Upper lobe of right lung (tissue), 1 donor: ENCODE results near the gene CBFA2T3. TPM values are rescaled to one million over a fixed set of nuclear protein-coding genes. Genes with fewer than 3 reads are reported as not detected.

ENCODE experiments used
- ATAC-seq: fragments of 200-7000 bp; cut with Tn5 transposase; one replicate; pipeline ENCODE4 v1.9.1; 2020; ENCODE audit warnings: mild to moderate bottlenecking, moderate library complexity
- DNase-seq: peaks from one replicate; pipeline ENCODE4 v3.0.0-alpha.2; 2020
- H3K27ac ChIP-seq: fragments of 200-600 bp; one replicate; pipeline ENCODE4 v1.8.0; 2022
- H3K27me3 ChIP-seq: fragments of 200-600 bp; one replicate; pipeline ENCODE4 v1.8.0; 2022; ENCODE audit warnings: mild to moderate bottlenecking
- H3K36me3 ChIP-seq: fragments of 200-600 bp; one replicate; pipeline ENCODE4 v1.8.0; 2022
- H3K4me1 ChIP-seq: fragments of 200-600 bp; one replicate; pipeline ENCODE4 v1.8.0; 2022
- H3K4me3 ChIP-seq: fragments of 200-600 bp; one replicate; pipeline ENCODE4 v1.8.0; 2022; ENCODE audit warnings: mild to moderate bottlenecking
- H3K9me3 ChIP-seq: fragments of 200-600 bp; one replicate; pipeline ENCODE4 v1.8.0; 2022
- intact Hi-C: fragments of 100-400 bp; cut with DNase I; formaldehyde crosslinking; loops from one replicate; pipeline ENCODE4 v1.11.0; 2022
- total RNA-seq: library from RNA; stranded (reverse); fragmentation: NEBNext Ultra II Directional; extraction: Animal tissue kit (Norgen Biotek cat#: 25700); gene quantifications from one replicate; pipeline ENCODE4 v1.2.1, GENCODE V29; 2021
- TF ChIP-seq, protein P1 (sequence below): fragments of 200-600 bp; IDR thresholded peaks from one replicate; pipeline ENCODE4 v1.8.0; 2022; ENCODE audit warnings: antibody characterized with exemption
- donor health status: DM: no; HTN: yes; CAD: no; lungs with severe emphysema.

The CBFA2T3 gene
- total RNA-seq, 1 donor from 2014 or later, result 19.0 TPM

DNA sequence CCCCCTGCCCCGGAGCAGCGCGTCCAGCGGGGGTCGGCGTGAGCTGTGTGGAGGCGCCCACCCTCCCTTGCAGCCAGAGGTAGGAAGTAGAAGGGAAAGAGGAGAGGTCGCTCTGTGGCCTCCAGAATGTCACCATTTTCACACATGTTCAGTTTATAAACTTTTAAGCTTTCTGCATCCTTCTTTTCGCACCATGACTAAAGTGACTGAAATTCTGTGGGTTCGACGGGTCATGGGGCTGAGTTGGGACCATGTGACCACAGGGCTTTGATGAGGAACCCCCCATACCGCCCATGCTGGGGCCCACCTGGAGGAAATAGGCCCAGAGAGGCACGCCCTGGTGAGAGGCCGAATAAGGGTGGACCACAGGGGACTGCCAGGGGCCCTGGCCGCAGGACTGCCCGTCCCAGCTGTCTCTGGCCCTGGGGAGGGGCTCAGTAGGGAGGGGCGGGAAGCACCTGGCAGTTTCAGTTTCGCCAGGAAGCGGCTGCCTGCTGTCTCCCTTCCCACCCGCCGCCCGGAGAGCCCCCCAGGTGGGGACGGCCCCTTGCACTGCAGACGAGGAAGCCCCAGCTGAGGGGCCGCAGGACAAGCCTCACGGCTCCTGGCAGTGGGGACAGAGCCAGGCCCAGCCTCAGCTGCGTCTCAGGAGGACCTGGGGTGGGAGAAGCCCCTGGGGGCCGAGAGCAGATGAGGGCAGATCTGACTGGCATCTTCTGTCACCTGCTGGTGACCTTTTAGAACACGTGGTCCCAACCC is 9.0 kb downstream of the CBFA2T3 start:
- ATAC-seq (no peak), DNase-seq (no peak)
- Histone ChIP-seq H3K9me3 (no peaks in the 10 kb centered on the region), H3K27ac (no peak overlapping the region), H3K4me1 (peaks cover 7% of the 10 kb centered on the region), H3K27me3 (peaks cover 26% of the 10 kb centered on the region), H3K4me3 (no peak overlapping the region), H3K36me3 (no peaks in the 10 kb centered on the region)
- intact Hi-C loops, result no loop called here
- TF ChIP-seq, protein P1, sequence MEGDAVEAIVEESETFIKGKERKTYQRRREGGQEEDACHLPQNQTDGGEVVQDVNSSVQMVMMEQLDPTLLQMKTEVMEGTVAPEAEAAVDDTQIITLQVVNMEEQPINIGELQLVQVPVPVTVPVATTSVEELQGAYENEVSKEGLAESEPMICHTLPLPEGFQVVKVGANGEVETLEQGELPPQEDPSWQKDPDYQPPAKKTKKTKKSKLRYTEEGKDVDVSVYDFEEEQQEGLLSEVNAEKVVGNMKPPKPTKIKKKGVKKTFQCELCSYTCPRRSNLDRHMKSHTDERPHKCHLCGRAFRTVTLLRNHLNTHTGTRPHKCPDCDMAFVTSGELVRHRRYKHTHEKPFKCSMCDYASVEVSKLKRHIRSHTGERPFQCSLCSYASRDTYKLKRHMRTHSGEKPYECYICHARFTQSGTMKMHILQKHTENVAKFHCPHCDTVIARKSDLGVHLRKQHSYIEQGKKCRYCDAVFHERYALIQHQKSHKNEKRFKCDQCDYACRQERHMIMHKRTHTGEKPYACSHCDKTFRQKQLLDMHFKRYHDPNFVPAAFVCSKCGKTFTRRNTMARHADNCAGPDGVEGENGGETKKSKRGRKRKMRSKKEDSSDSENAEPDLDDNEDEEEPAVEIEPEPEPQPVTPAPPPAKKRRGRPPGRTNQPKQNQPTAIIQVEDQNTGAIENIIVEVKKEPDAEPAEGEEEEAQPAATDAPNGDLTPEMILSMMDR, result no peak

DNA sequence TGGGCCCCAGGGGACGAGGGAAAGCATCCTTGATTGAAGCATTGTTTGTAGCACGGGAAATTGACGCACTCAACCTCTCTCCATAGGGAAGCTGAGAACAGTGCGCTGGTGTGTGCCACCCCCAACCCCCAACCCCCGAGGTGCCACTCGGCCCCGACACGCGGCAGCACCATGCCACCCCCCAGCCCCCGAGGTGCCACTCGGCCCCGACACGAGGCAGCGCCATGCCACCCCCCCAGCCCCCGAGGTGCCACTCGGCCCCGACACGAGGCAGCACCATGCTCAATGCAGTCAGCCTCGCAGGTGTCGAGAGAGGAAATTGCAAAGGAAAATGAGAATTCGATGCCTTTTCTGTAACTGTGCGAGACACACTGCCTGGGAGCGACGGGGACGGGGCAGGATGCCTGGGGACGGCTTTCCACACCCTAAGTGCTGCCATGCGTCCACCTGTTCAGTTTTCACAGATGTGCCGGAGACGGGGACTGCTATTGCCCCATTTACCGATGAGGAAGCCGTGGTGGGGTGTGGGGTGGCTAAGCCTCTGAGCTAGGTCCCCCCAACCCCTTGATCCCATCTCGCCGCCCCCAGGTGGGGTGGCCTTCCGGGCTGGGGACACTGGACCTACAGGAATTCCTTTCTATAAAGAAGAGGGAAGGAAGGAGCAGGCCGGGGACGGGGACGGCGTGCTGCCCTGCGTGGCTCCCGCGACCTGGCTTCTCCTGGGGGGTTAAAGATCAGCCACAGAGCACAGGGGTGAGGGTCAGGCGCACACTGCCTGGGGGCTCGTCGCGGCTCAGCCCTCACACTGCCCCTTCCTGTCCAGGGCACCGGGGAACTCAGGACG is 9.8 kb downstream of the CBFA2T3 start:
- Histone ChIP-seq H3K36me3 (no peaks in the 10 kb centered on the region), H3K4me1 (peaks cover 7% of the 10 kb centered on the region), H3K9me3 (no peaks in the 10 kb centered on the region), H3K4me3 (no peak overlapping the region), H3K27me3 (peaks cover 26% of the 10 kb centered on the region), H3K27ac (no peak overlapping the region)
- TF ChIP-seq, protein P1, result no peak
- no peak for ATAC-seq
- intact Hi-C loops, result no loop called here
- DNase-seq, result no peak

DNA sequence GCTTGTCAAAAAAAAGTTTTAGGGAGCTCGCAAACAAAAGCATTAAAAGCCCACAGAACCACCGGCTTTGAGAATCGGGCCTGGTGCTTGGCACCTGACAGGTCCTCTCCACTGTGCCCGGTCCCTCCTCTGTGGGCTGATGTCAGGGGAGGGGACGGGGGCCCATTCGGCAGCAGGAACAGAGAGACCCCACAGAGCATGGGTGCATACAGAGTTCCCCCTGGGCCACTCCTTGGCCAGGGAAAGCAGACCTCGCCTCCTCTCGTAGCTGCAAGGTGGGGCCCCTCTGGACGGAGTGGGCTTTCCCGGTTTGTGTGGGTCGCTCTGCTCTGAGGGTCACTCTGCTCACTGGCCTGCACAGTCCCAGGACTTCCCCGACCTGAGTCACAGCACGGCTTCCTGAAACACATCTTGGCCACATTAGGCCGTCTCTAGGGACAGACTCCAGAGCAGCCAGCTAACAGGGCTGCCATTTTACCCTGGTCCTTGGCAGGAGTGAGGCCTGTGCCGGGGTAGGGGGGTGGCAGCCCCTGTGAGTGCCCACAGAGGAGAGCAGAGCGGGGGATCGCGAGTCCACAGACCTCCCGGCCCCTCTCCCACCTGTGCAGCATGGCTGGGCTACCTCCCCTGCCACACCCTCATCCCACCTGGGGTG is 11.1 kb downstream of the CBFA2T3 start:
- no peak for ATAC-seq

DNA sequence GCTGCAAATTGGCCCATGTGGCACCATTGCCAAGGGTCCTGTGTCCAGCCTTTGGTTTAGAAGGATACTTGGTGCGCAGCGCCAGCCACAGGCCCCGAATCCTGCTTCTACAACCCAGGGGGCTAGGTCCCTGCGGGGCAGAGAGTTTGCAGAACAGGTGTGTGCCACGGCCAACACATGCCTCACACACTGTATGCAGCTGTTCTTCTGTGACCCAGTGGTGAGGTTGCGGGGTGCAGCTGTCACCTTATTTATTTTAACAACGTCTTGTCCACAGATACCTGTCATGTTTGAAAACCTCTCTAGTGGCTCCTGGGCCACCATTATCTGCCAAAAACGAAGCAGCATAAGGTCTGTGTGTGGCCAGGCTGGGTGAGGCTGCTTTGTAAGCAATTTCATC is 11.6 kb downstream of the CBFA2T3 start:
- Histone ChIP-seq H3K4me1 (peaks cover 7% of the 10 kb centered on the region), H3K4me3 (no peak overlapping the region), H3K9me3 (no peaks in the 10 kb centered on the region), H3K27me3 (peaks cover 26% of the 10 kb centered on the region), H3K27ac (no peak overlapping the region), H3K36me3 (no peaks in the 10 kb centered on the region)
- intact Hi-C loops, result no loop called here
- ATAC-seq (no peak), DNase-seq (no peak)
- TF ChIP-seq, protein P1, result no peak

More for the DNA sequence above, 11.1 kb downstream of the CBFA2T3 start:
- no peak for DNase-seq
- Histone ChIP-seq H3K9me3 (no peaks in the 10 kb centered on the region), H3K27me3 (peaks cover 26% of the 10 kb centered on the region), H3K27ac (no peak overlapping the region), H3K4me3 (no peak overlapping the region), H3K36me3 (no peaks in the 10 kb centered on the region), H3K4me1 (peaks cover 7% of the 10 kb centered on the region)
- TF ChIP-seq, protein P1, result no peak
- intact Hi-C loops, result no loop called here

DNA sequence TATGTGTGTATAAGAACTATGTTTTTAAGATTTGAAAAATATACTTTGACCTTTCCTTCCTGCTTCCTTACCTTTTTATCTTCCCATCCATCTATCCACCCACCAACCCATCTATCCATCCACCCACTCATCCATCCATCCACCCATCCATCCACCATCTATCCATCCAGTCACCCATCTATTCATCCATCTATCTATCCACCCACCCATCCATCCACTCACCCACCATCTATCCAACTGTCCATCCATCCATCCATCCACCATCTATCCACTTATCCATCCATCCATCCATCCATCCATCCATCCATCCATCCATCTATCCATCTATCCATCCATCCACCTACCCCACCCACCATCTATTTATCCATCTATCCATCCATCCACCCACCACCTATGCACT is 12.4 kb downstream of the CBFA2T3 start:
- Histone ChIP-seq H3K27ac (no peak overlapping the region), H3K27me3 (peaks cover 24% of the 10 kb centered on the region), H3K4me3 (no peak overlapping the region), H3K36me3 (no peaks in the 10 kb centered on the region), H3K9me3 (no peaks in the 10 kb centered on the region), H3K4me1 (peaks cover 7% of the 10 kb centered on the region)
- ATAC-seq, result no peak
- TF ChIP-seq, protein P1, result no peak
- no peak for DNase-seq
- intact Hi-C loops, result no loop called here
